SH-SY5Y (cell line): ENCODE results near the gene OXTR.

Experiments
- GATA2 ChIP-seq: IDR thresholded peaks from 2 replicates; pipeline ENCODE4 v1.6.1; 2011; ENCODE audit warnings: mild to moderate bottlenecking, low read depth, low read length
- GATA3 ChIP-seq: IDR thresholded peaks from 2 replicates; pipeline ENCODE4 v1.6.1; 2011; ENCODE audit warnings: low read depth, mild to moderate bottlenecking, low read length, moderate library complexity

OXTR gene

DNA sequence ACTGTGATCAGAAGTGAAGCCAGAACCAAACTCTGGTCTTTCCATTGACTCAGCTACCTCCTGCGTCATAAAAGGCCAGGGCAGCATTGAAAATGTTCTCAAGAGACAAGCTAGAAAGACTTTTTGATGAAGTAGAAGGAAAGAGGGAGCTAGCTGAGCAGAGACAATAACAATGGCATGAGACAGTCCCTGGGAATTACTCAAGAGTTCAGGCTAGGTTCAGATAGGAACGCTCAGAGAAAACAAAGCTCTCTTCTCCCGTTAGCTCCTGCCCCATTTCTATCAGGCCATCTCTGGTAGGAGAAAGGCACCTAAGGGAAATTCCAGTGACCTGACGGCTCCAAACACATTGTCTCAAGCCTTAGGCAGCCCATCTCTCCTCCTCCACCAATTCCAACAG, 7.0 kb upstream of the OXTR start:
- TF ChIP-seq GATA3 (no peak), GATA2 (no peak)

DNA sequence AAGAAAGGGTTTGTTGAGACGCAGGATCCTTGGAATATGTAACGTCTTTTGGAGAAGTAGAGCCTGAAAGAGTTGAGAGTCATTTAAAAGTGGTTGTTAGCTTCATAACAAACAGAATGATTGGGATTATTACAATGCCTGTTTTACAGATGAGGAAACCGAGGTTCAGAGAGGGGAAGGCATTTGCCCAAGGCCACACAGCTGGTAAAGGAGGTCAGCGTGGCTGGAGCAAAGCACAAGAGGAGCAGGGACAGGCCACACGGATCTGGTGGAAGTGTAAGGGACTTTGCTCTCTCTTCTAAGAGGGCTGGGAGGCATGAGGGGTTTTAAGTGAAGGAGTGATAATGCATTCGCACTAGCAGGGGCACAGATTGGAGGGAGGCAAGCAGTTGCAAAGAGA, 6.2 kb upstream of the OXTR start:
- TF ChIP-seq GATA3 (no peak), GATA2 (no peak)

GRCh38 chr3:8775181-8775580, 5.8 kb upstream of the OXTR start:
- TF ChIP-seq GATA3 (no peak), GATA2 (no peak)

DNA sequence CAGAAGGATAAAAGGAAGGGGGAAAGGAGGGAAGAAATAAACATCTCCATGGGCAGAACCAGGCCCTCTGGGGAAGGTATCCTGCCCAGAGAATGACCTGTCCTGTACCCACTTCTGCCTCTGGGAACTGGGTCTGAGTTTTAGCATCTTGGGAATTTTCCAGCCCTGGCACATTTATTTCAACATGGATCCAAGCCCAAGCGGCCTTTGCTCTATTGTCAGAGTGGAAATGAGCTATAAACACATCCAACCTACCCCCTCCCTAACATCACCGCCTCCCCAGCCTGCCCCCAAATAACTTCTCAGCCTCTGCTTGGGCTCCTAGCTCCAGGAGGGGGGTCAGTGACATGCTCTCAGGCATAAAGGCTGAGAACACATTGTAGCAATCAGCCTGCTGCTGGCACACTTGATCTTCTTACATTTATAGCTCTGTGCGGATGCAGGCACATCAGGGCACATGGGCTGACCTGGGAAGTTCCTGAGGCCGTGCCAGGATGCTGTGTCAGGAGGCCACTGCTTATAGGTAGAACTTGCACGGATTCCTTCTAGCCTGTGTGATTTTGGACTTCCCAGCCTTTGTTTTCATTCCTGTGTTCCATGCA, 4.6 kb upstream of the OXTR start:
- TF ChIP-seq GATA3 (no peak), GATA2 (no peak)

- no peak for TF ChIP-seq GATA2
- TF ChIP-seq GATA3, result no peak
Measured at GRCh38 chr3:8768364-8769087, 887 bp downstream of the OXTR start.

DNA sequence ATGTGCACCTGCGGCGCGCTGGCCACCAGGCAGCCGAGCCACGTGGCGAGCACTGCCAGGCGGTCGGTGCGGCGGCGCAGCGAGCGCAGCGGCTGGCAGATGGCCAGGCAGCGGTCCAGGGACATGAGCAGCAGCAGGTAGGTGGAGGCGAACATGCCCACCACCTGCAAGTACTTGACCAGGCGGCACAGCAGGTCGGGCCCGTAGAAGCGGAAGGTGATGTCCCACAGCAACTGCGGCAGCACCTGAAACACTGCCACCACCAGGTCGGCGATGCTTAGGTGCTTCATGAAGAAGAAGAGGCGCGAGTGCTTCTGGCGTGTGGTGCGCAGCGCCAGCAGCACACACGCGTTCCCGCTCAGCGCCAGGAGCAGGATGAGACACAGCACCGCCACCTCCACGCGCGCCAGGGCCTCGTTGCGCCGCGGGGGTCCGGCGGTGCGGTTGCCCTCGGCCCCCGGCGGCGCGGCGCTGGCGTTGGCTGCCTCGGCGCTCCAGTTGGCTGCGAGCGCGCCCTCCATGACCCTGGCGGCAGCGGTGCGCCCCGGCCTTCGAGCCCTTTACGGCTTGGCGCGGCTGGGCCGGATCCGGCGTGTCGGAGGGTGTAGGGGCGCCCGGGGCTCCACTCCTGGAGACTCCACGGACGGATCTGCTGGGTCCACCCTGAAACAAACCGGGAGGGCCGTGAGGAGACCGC, 1.6 kb downstream of the OXTR start:
- no peak for TF ChIP-seq GATA3
- no peak for TF ChIP-seq GATA2

DNA sequence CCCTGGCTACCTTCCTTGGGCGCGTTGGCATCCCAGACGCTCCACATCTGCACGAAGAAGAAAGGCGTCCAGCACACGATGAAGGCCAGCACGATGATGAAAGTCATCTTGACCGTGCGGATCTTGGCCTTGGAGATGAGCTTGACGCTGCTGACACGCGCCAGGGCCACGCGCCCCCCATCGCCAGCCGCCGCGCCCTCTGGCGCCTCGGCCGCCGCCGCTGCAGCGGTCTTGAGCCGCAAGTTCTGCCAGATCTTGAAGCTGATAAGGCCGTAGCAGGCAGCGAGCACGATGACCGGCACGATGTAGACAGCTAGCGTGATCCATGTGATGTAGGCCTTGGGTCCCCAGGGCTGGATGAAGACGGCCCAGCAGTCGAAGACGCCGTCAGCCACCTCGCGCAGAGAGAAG, 2.2 kb downstream of the OXTR start:
- TF ChIP-seq GATA2 (no peak), GATA3 (no peak)

DNA sequence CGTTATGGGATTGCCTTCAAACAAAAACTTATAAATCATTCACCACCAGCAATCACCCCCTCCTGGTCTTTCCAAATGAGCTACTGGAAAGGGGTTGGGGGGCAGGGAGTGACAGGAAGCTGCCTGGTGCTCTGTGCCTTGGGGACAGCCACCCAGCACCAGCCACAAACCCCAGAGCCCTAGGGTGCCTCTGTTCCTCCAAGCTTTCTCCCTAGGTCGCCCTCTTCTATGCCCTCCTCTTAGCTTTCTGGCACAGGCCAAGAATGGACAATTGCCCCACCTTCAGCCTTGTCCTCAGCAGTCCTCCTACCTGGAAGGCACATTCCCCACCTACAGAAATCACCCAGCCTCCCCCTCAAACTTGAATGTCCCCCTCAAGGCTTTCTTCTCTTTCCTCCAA, 3.3 kb downstream of the OXTR start:
- TF ChIP-seq GATA3 (no peak), GATA2 (no peak)

GRCh38 chr3:8765528-8765927, 3.9 kb downstream of the OXTR start:
- no peak for TF ChIP-seq GATA2
- TF ChIP-seq GATA3, result no peak

DNA sequence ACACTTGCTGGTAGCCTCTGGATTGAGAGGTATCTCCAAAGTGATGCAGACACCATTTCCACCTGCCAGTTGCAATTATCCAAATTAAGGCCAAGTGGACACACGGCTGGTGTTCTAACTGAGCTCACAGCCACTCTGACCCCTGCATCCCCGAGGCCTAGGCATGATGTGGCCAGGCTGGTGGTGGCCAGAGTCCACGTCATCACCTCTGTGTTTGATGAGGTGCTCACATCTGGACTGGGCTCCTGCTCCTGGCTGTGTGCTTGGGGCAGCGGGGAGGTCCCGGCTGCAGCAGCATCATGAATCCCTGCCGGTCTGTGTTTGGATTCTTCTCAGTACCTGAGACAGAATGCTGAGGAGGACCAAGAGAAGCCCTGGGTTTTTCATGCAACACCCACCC, 4.9 kb downstream of the OXTR start:
- TF ChIP-seq GATA2 (no peak), GATA3 (no peak)

DNA sequence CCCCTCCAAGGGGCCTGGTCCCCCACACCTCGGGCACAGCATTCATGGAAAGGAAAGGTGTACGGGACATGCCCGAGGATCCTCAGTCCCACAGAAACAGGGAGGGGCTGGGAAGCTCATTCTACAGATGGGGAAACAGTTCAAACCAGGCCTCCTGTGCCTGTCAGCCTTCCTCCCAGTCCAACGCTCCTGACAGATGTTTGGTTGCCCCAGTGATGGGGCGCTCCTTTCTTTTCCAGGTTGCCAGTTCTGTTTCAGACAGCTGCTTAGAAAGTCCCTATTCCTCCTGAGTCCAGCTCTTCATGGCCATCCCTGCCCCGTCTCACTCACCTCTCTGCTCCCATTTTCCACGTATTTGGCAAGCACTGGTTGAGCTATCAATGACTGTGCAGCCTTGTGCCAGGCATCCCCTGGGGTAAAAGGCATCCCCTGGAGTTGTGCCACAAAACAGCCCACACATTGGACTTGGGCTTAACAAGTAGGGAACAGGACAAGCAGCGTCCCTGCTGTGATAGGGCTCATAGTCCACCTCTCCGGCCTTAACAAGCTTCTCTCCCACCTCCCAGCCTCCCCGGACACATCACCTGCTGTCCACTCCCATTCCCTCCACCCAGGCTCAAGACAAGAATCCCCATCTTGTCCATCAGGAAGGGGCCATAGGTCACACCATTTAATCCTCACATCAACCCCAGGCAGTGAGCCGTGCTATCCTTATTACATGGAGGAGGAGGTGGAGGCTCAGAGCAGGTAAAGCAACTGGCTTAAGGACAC, 6.6 kb downstream of the OXTR start:
- no peak for TF ChIP-seq GATA3
- TF ChIP-seq GATA2, result no peak

DNA sequence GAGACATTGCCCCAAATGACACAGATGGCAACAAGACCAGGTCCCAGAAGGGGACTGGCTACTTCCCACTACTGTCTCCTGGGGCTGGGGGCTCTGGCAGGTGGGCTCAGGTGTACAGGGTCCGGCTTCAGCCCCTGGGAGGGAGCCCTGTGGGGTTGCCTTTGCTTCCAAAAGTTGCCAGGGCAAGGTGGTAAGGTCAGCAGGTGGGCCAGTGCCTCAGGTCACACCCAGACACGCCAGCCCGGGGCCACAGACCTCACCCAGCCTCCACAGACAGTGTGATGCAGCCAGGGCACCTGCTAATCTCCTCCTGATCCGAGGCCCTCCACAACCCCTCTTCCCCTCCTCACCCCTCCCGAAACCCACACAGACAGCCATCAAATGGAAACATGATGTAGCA, 7.5 kb downstream of the OXTR start:
- no peak for TF ChIP-seq GATA2
- TF ChIP-seq GATA3, result no peak

- TF ChIP-seq GATA3 (no peak), GATA2 (no peak)
Measured at GRCh38 chr3:8760506-8760905, 8.9 kb downstream of the OXTR start.

DNA sequence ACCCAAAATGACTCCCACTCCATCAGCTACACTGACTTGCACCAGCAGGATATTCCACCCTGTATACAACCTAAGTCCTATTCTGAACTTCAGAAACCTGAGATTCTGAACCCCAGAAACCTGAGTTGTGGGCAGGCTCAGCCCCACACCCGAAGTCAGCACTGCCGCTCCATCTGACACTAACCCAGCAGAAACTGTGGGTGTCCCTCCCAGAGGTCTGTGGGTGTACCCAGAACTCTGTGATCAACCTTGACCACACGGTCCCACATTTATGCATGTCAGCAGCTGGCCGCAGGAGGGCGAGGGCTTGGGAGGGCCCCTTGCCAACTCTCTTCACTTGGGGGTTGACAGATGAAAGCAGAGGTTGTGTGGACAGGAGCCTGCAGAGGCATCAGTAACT, 9.3 kb downstream of the OXTR start:
- TF ChIP-seq GATA3 (no peak), GATA2 (no peak)

- TF ChIP-seq GATA3 (no peak), GATA2 (no peak)
Measured at GRCh38 chr3:8759038-8759707, 10.2 kb downstream of the OXTR start.
